GM12874 (cell line): Measurements from ENCODE around the gene AMOTL2.

ENCODE experiments used
- TF ChIP-seq, protein P1 (sequence below): IDR thresholded peaks from 2 replicates; pipeline ENCODE4 v1.5.1; 2011; ENCODE audit warnings: low read depth, mild to moderate bottlenecking, control low read depth, low read length, moderate library complexity; ENCODE audit not compliant: insufficient read depth

Gene AMOTL2

DNA sequence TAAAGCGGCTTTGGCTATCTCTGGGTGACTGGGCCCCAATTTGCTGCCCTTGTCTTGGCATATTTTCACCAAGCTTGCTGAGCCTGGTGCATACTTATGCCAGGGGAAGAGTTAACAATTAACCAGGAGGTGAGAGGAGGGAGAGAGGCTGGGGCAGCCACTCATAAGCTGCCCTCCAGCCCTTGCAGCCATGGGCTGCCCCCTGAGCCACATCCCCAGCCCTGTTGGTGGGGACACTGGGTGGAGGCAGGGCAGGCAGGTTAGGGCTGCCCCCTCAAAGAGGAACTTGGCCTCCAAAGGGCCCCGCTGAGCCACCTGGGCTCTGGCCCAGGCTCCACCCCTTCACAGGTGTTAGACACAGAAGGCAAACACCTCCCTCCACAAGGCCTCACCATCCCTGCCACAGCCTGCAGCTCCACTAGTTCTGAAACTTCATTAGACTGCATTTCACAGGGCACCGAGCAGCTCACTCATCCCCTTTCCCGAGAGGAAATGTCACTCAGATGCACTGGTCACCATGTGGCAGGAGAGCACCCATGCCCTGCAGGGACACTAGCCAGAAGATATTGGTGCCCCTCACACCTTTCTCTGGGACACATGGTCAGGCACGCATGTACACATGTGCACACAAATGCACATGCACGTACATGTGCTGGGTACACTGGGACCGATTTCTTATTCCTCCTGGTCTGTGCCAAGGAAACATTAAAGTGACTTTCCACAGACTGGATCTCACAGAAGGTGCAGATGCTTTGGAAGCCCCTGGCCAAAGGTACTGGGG, 20.2 kb downstream of the AMOTL2 start:
- TF ChIP-seq, protein P1, sequence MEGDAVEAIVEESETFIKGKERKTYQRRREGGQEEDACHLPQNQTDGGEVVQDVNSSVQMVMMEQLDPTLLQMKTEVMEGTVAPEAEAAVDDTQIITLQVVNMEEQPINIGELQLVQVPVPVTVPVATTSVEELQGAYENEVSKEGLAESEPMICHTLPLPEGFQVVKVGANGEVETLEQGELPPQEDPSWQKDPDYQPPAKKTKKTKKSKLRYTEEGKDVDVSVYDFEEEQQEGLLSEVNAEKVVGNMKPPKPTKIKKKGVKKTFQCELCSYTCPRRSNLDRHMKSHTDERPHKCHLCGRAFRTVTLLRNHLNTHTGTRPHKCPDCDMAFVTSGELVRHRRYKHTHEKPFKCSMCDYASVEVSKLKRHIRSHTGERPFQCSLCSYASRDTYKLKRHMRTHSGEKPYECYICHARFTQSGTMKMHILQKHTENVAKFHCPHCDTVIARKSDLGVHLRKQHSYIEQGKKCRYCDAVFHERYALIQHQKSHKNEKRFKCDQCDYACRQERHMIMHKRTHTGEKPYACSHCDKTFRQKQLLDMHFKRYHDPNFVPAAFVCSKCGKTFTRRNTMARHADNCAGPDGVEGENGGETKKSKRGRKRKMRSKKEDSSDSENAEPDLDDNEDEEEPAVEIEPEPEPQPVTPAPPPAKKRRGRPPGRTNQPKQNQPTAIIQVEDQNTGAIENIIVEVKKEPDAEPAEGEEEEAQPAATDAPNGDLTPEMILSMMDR, result no peak

- TF ChIP-seq, protein P1, result no peak
Measured at GRCh38 chr3:134353171-134353825, 20.9 kb downstream of the AMOTL2 start.

- TF ChIP-seq, protein P1, result no peak
Measured at GRCh38 chr3:134352031-134352671, 22.1 kb downstream of the AMOTL2 start.

- TF ChIP-seq, protein P1, result no peak
Measured at GRCh38 chr3:134351427-134351826, 22.8 kb downstream of the AMOTL2 start.

DNA sequence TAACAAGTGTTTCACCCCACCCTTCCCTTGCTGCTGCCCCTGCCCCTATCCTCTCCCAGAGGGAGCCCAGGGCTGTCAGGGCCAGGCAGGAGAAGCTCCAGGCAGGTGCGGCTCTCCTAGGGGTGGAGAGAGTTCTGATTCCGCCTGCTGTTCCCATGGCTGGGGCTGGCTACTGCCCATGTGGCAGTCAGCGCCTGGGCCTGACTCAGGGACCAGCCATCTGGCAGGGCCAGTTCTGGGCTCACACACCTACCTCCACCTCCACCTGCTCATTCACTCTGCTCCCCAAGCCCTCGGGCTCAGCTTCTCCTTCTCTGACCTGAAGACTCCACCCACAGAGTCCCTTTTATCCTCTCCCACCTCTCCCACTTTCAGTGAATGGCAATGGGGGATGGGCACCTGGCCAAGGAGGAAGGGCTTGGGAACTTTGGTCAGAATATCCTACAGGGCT, 23.4 kb downstream of the AMOTL2 start:
- TF ChIP-seq, protein P1, result no peak

GRCh38 chr3:134350266-134350665, 24.0 kb downstream of the AMOTL2 start:
- TF ChIP-seq, protein P1, result no peak

GRCh38 chr3:134348524-134348923, 25.7 kb downstream of the AMOTL2 start:
- TF ChIP-seq, protein P1, result no peak
